ENCODE data around the gene DEFB119. TPM values are rescaled to one million over a fixed set of nuclear protein-coding genes. Genes with fewer than 3 reads are reported as not detected.
"Not testable (repeated sequence)": the region's sequence is repeated elsewhere in the genome, so short reads cannot be mapped to it uniquely, and the experiment has no call there.

Gene DEFB119
- total RNA-seq (not detected in 2 replicates), polyA plus RNA-seq (not detected in 2 replicates), polyA minus RNA-seq (ENCODE audit: low replicate concordance) (not detected in 2 replicates)
- polyA plus RNA-seq (2012) = not detected in 2 replicates

- no peaks in the 10 kb centered on the region for H4K20me1 ChIP-seq (ENCODE audit: control insufficient read depth, extremely low read depth, insufficient read depth, low read length)
- no peaks in the 10 kb centered on the region for H3K79me2 ChIP-seq (ENCODE audit: control insufficient read depth, insufficient read depth, low read length)
- no peaks in the 10 kb centered on the region for H3K4me1 ChIP-seq (ENCODE audit: control insufficient read depth, extremely low read depth, insufficient read depth, low read length)
- H3K9ac ChIP-seq (ENCODE audit: insufficient read depth, low read length) = no peak within 1 kb of the TSS
- no peak within 1 kb of the TSS for H3K4me2 ChIP-seq (ENCODE audit: extremely low read depth, insufficient read depth, low read length)
- H3K4me3 ChIP-seq (replicated peaks in 1 of 4; ENCODE audit: control extremely low read depth in 1 of 4, insufficient read depth in 1 of 4, low read depth in 3 of 4, low read length in 4 of 4) = no peak within 1 kb of the TSS
- H3K27me3 ChIP-seq (ENCODE audit: control insufficient read depth, insufficient read depth, low read length) = no peaks in the 10 kb centered on the region
- no peak for DNase-seq (ENCODE audit: low read depth in 2 of 2)
- no peak within 1 kb of the TSS for H2AFZ ChIP-seq (ENCODE audit: low read length)
- H3K9me3 ChIP-seq (ENCODE audit: control insufficient read depth, insufficient read depth, low read depth, low read length) = no peaks in the 10 kb centered on the region
- TF ChIP-seq EZH2 (IDR thresholded peaks at IDR 0.05; ENCODE audit: low read length, missing control alignments) (no peak), CTCF (conservative IDR thresholded peaks at IDR 0.05 in 1 of 2, IDR thresholded peaks at IDR 0.05 in 1 of 2; ENCODE audit: low read depth in 1 of 2, low read length in 2 of 2) (no peak)
- H3K27ac ChIP-seq (ENCODE audit: insufficient read depth, low read length) = no peak within 1 kb of the TSS
- H3K36me3 ChIP-seq (ENCODE audit: control insufficient read depth, insufficient read depth, low read length) = no peaks in the 10 kb centered on the region
Observed at GRCh38 chr20:31390490-31390889, at the start of gene DEFB119. TSS of gene DEFB119 (minus strand) at chr20:31390590. CDS start at chr20:31390483, 107 bp downstream.

GRCh38 chr20:31430568-31431115, 40.3 kb upstream of the DEFB119 start:
- H3K36me3 ChIP-seq (ENCODE audit: control insufficient read depth, insufficient read depth, low read length) = no peaks in the 10 kb centered on the region
- no peak overlapping the region for H3K4me3 ChIP-seq (replicated peaks in 1 of 4; ENCODE audit: control extremely low read depth in 1 of 4, insufficient read depth in 1 of 4, low read depth in 3 of 4, low read length in 4 of 4)
- H2AFZ ChIP-seq (ENCODE audit: low read length) = no peak overlapping the region
- H3K27ac ChIP-seq (ENCODE audit: insufficient read depth, low read length) = no peak overlapping the region
- DNase-seq (ENCODE audit: low read depth in 2 of 2) = no peak
- H4K20me1 ChIP-seq (ENCODE audit: control insufficient read depth, extremely low read depth, insufficient read depth, low read length) = no peaks in the 10 kb centered on the region
- no peaks in the 10 kb centered on the region for H3K79me2 ChIP-seq (ENCODE audit: control insufficient read depth, insufficient read depth, low read length)
- no peaks in the 10 kb centered on the region for H3K9me3 ChIP-seq (ENCODE audit: control insufficient read depth, insufficient read depth, low read depth, low read length)
- H3K4me2 ChIP-seq (ENCODE audit: extremely low read depth, insufficient read depth, low read length) = no peak overlapping the region
- no peaks in the 10 kb centered on the region for H3K27me3 ChIP-seq (ENCODE audit: control insufficient read depth, insufficient read depth, low read length)
- no peaks in the 10 kb centered on the region for H3K4me1 ChIP-seq (ENCODE audit: control insufficient read depth, extremely low read depth, insufficient read depth, low read length)
- H3K9ac ChIP-seq (ENCODE audit: insufficient read depth, low read length) = no peak overlapping the region
- TF ChIP-seq CTCF (conservative IDR thresholded peaks at IDR 0.05 in 1 of 2, IDR thresholded peaks at IDR 0.05 in 1 of 2; ENCODE audit: low read depth in 1 of 2, low read length in 2 of 2) = no peak
- TF ChIP-seq EZH2 (IDR thresholded peaks at IDR 0.05; ENCODE audit: low read length, missing control alignments) = no peak

GRCh38 chr20:31427576-31427975, 37.2 kb upstream of the DEFB119 start:
- not testable (repeated sequence) for H3K36me3 ChIP-seq (ENCODE audit: control insufficient read depth, insufficient read depth, low read length); H3K4me3 ChIP-seq (replicated peaks in 1 of 4; ENCODE audit: control extremely low read depth in 1 of 4, insufficient read depth in 1 of 4, low read depth in 3 of 4, low read length in 4 of 4); H3K9ac ChIP-seq (ENCODE audit: insufficient read depth, low read length); H3K79me2 ChIP-seq (ENCODE audit: control insufficient read depth, insufficient read depth, low read length); H3K27ac ChIP-seq (ENCODE audit: insufficient read depth, low read length); H3K4me2 ChIP-seq (ENCODE audit: extremely low read depth, insufficient read depth, low read length); H3K4me1 ChIP-seq (ENCODE audit: control insufficient read depth, extremely low read depth, insufficient read depth, low read length); H3K27me3 ChIP-seq (ENCODE audit: control insufficient read depth, insufficient read depth, low read length); H2AFZ ChIP-seq (ENCODE audit: low read length); H3K9me3 ChIP-seq (ENCODE audit: control insufficient read depth, insufficient read depth, low read depth, low read length); DNase-seq (ENCODE audit: low read depth in 2 of 2); H4K20me1 ChIP-seq (ENCODE audit: control insufficient read depth, extremely low read depth, insufficient read depth, low read length)

GRCh38 chr20:31426891-31427551, 36.6 kb upstream of the DEFB119 start:
- not testable (repeated sequence) for DNase-seq (ENCODE audit: low read depth in 2 of 2); H3K9ac ChIP-seq (ENCODE audit: insufficient read depth, low read length); H3K4me3 ChIP-seq (replicated peaks in 1 of 4; ENCODE audit: control extremely low read depth in 1 of 4, insufficient read depth in 1 of 4, low read depth in 3 of 4, low read length in 4 of 4); H3K27ac ChIP-seq (ENCODE audit: insufficient read depth, low read length); H3K4me2 ChIP-seq (ENCODE audit: extremely low read depth, insufficient read depth, low read length); H3K4me1 ChIP-seq (ENCODE audit: control insufficient read depth, extremely low read depth, insufficient read depth, low read length); H3K79me2 ChIP-seq (ENCODE audit: control insufficient read depth, insufficient read depth, low read length); H3K36me3 ChIP-seq (ENCODE audit: control insufficient read depth, insufficient read depth, low read length); H3K27me3 ChIP-seq (ENCODE audit: control insufficient read depth, insufficient read depth, low read length); H3K9me3 ChIP-seq (ENCODE audit: control insufficient read depth, insufficient read depth, low read depth, low read length); H4K20me1 ChIP-seq (ENCODE audit: control insufficient read depth, extremely low read depth, insufficient read depth, low read length); H2AFZ ChIP-seq (ENCODE audit: low read length)

All from fibroblast of lung (primary cell).